ENCODE data around the gene UAP1. TPM values are rescaled to one million over a fixed set of nuclear protein-coding genes. Genes with fewer than 3 reads are reported as not detected.

Gene UAP1
- total RNA-seq, 2 donors from 2014 or later: 57.9 to 66.6 TPM

DNA sequence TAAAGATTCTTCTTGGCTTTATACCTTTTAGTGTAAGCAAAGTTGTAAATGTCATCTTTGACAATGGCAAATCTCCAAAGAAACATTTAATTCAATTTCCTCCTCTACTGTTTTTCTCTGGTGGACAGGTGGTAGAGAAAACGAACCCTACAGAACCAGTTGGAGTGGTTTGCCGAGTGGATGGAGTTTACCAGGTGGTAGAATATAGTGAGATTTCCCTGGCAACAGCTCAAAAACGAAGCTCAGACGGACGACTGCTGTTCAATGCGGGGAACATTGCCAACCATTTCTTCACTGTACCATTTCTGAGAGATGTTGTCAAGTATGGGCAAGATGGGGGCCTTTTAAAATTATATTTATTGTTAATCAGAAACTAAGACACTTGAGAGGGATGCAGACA, 25.8 kb downstream of the UAP1 start:
- ATAC-seq: peak; percentile 79
- WGBS, 2 donors: 21 to 26% methylated on average over 6 of the region's 6 CpGs
- H3K4me3 ChIP-seq: no peak overlapping the region
- peaks cover 0 to 14% of the 10 kb centered on the region in 2 donors for H3K36me3 ChIP-seq (replicated peaks in 1 of 2; ENCODE audit: insufficient read depth in 1 of 2, low read depth in 2 of 2)
- intact Hi-C loops (cut with DNase I): no loop called here
- DNase-seq: peak; percentile 49 to 79 (median 66)
- H3K27me3 ChIP-seq: no peaks in the 10 kb centered on the region
- H3K4me1 ChIP-seq: peaks cover 32% of the 10 kb centered on the region
- TF ChIP-seq CTCF (IDR thresholded peaks at IDR 0.05): no peak
- no peaks in the 10 kb centered on the region for H3K9me3 ChIP-seq
- peak overlapping the region in 1 of 4 donors; percentile 10 for H3K27ac ChIP-seq

GRCh38 chr1:162587761-162588260, 26.3 kb downstream of the UAP1 start:
- Histone ChIP-seq H3K27ac (no peak overlapping the region), H3K27me3 (no peaks in the 10 kb centered on the region), H3K4me1 (peaks cover 32% of the 10 kb centered on the region), H3K4me3 (no peak overlapping the region), H3K36me3 (replicated peaks in 1 of 2; ENCODE audit: insufficient read depth in 1 of 2, low read depth in 2 of 2) (peaks cover 0 to 17% of the 10 kb centered on the region in 2 donors), H3K9me3 (no peaks in the 10 kb centered on the region)
- ATAC-seq (no peak), DNase-seq (no peak)
- TF ChIP-seq POLR2A (IDR thresholded peaks at IDR 0.05): no peak
- no peak for TF ChIP-seq CTCF (IDR thresholded peaks at IDR 0.05)
- WGBS, 2 donors: 90% methylated on average over 5 of the region's 5 CpGs
- intact Hi-C loops (cut with DNase I): no loop called here

DNA sequence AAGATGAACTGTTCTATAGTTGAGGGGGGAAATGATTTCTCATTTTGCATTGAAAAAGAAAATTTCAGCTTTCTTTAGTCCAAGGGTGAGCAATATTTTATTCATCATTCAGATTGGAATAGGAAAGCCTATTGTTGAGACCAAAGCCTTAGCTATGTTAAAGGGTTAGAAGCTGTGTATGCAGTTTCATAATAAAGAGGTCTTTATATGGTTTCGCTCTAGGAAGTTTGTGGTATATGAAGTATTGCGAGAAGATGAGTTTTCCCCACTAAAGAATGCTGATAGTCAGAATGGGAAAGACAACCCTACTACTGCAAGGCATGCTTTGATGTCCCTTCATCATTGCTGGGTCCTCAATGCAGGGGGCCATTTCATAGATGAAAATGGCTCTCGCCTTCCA, 28.6 kb downstream of the UAP1 start:
- ATAC-seq (no peak), DNase-seq (no peak)
- 91 to 94% methylated on average over 3 of the region's 3 CpGs for WGBS, 2 donors
- H3K27ac ChIP-seq: no peak overlapping the region
- TF ChIP-seq CTCF (IDR thresholded peaks at IDR 0.05): no peak
- no peak for TF ChIP-seq POLR2A (IDR thresholded peaks at IDR 0.05)
- H3K4me3 ChIP-seq: no peak overlapping the region
- intact Hi-C loops (cut with DNase I): no loop called here
- peaks cover 25% of the 10 kb centered on the region for H3K4me1 ChIP-seq
- H3K36me3 ChIP-seq (replicated peaks in 1 of 2; ENCODE audit: insufficient read depth in 1 of 2, low read depth in 2 of 2): peaks cover 0 to 18% of the 10 kb centered on the region in 2 donors
- H3K27me3 ChIP-seq: no peaks in the 10 kb centered on the region
- no peaks in the 10 kb centered on the region for H3K9me3 ChIP-seq

- peaks cover 0 to 18% of the 10 kb centered on the region in 2 donors for H3K36me3 ChIP-seq (replicated peaks in 1 of 2; ENCODE audit: insufficient read depth in 1 of 2, low read depth in 2 of 2)
- intact Hi-C loops (cut with DNase I): no loop called here
These were observed 29.2 kb downstream of the UAP1 start for GRCh38 chr1:162590686-162591085.

More at GRCh38 chr1:162590686-162591085, 29.2 kb downstream of the UAP1 start:
- DNase-seq: no peak
- ATAC-seq: no peak
- Histone ChIP-seq H3K27me3 (no peaks in the 10 kb centered on the region), H3K27ac (no peak overlapping the region), H3K4me3 (no peak overlapping the region), H3K4me1 (peaks cover 20% of the 10 kb centered on the region), H3K9me3 (no peaks in the 10 kb centered on the region)
- no peak for TF ChIP-seq CTCF (IDR thresholded peaks at IDR 0.05)
- no peak for TF ChIP-seq POLR2A (IDR thresholded peaks at IDR 0.05)
- WGBS, 2 donors: 97 to 100% methylated on average over 2 of the region's 2 CpGs

All from body of pancreas (tissue), 4 donors.